ENCODE measurements around the gene CYB5A. TPM values are rescaled to one million over a fixed set of nuclear protein-coding genes. Genes with fewer than 3 reads are reported as not detected.

Gene CYB5A
- total and polyA plus RNA-seq, 7 donors, result 13.4 to 35.6 (median 27.0) TPM

DNA sequence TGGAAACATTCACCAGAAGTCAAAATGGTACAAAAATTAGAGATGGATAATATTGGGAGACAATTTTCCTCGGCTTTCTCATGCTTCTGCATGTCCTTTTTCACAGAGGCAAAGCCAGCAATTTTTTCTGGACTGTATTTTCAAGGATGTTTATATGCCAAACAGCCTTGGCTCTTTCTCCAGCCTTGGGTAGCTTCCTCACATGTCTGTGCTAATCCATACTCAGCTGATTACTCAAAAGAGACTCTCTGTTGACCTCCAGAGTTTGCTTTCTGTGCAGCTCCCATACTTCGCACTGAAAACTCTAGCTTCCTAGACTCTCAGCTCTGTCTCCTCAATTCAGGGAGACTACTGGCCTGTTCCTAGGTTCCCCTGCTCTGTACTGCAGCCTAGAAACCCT, 34.5 kb upstream of the CYB5A start:
- TF ChIP-seq CTCF (IDR thresholded peaks at IDR 0.05), result no peak
- Histone ChIP-seq H3K9me3 (no peaks in the 10 kb centered on the region), H3K36me3 (ENCODE audit: insufficient read depth in 1 of 2, low read depth in 1 of 2) (no peaks in the 10 kb centered on the region), H3K4me3 (no peak overlapping the region), H3K27ac (no peak overlapping the region), H3K27me3 (ENCODE audit: insufficient read depth in 3 of 3, low read length in 2 of 3) (no peaks in the 10 kb centered on the region), H3K4me1 (no peaks in the 10 kb centered on the region)
- DNase-seq, result no peak
- ATAC-seq, result no peak
- intact Hi-C loops (cut with DNase I), result no loop called here
- 48 to 71% (median 63%) methylated on average over 2 of the region's 2 CpGs for WGBS, 3 donors

- Histone ChIP-seq H3K4me3 (no peak overlapping the region), H3K36me3 (ENCODE audit: insufficient read depth in 1 of 2, low read depth in 1 of 2) (no peaks in the 10 kb centered on the region), H3K9me3 (no peaks in the 10 kb centered on the region), H3K27ac (no peak overlapping the region), H3K4me1 (no peaks in the 10 kb centered on the region), H3K27me3 (ENCODE audit: insufficient read depth in 3 of 3, low read length in 2 of 3) (peaks cover 0 to 4% (median 0%) of the 10 kb centered on the region in 3 donors)
- no peak for TF ChIP-seq CTCF (IDR thresholded peaks at IDR 0.05)
- DNase-seq (no peak), ATAC-seq (no peak)
- intact Hi-C loops (cut with DNase I), result no loop called here
- 77 to 79% (median 77%) methylated on average over 29 of the region's 29 CpGs for WGBS, 3 donors
These were observed 24.8 kb upstream of the CYB5A start for GRCh38 chr18:74316257-74317170.

GRCh38 chr18:74315464-74316256, 23.9 kb upstream of the CYB5A start, which contains the start of gene C18orf63:
C18orf63 (plus strand) TSS chr18:74315839; CDS start chr18:74317866, 2,027 bp downstream.
- ATAC-seq, result no peak
- Histone ChIP-seq H3K27me3 (ENCODE audit: insufficient read depth in 3 of 3, low read length in 2 of 3) (peaks cover 0 to 4% (median 0%) of the 10 kb centered on the region in 3 donors), H3K9me3 (no peaks in the 10 kb centered on the region), H3K36me3 (ENCODE audit: insufficient read depth in 1 of 2, low read depth in 1 of 2) (no peaks in the 10 kb centered on the region), H3K4me3 (no peak within 1 kb of the TSS), H3K27ac (no peak within 1 kb of the TSS), H3K4me1 (no peaks in the 10 kb centered on the region)
- no peak for TF ChIP-seq CTCF (IDR thresholded peaks at IDR 0.05)
- WGBS, 3 donors, result 94 to 96% (median 96%) methylated on average over 49 to 51 of the region's 51 CpGs
- intact Hi-C loops (cut with DNase I), result no loop called here
- DNase-seq, result no peak

- intact Hi-C loops (cut with DNase I), result no loop called here
- 70 to 81% (median 75%) methylated on average over 22 of the region's 22 CpGs for WGBS, 3 donors
- Histone ChIP-seq H3K27me3 (ENCODE audit: insufficient read depth in 3 of 3, low read length in 2 of 3) (peaks cover 0 to 6% (median 4%) of the 10 kb centered on the region in 3 donors), H3K4me1 (no peaks in the 10 kb centered on the region), H3K27ac (no peak overlapping the region), H3K36me3 (ENCODE audit: insufficient read depth in 1 of 2, low read depth in 1 of 2) (no peaks in the 10 kb centered on the region), H3K4me3 (no peak overlapping the region), H3K9me3 (no peaks in the 10 kb centered on the region)
- no peak for ATAC-seq
- no peak for TF ChIP-seq CTCF (IDR thresholded peaks at IDR 0.05)
- no peak for DNase-seq
These were observed 23.1 kb upstream of the CYB5A start for GRCh38 chr18:74314759-74315463.
